Peyer's patch (tissue), 4 donors: ENCODE results near the gene MAN1A1. TPM values are rescaled to one million over a fixed set of nuclear protein-coding genes. Genes with fewer than 3 reads are reported as not detected.

Source experiments
- DNase-seq, 3 donors: peaks; one replicate each; pipeline ENCODE4 v3.0.0-alpha.2; 2017 to 2019
- H3K27ac ChIP-seq, 4 donors: fragments of 200-600 bp; sonication (generic); one replicate each; pipeline ENCODE4 v1.5.1; 2016 to 2019
- H3K27me3 ChIP-seq, 2 donors: fragments of 200-600 bp; sonication (generic); one replicate each; pipeline ENCODE4 v1.5.1; 2019
- H3K36me3 ChIP-seq, 3 donors: fragments of 200-600 bp; sonication (generic); one replicate each; pipeline ENCODE4 v1.5.1; 2016 to 2019
- H3K4me1 ChIP-seq, 4 donors: fragments of 200-600 bp; sonication (generic); one replicate each; pipeline ENCODE4 v1.5.1; 2016 to 2019
- H3K4me3 ChIP-seq, 4 donors: fragments of 200-600 bp; sonication (generic); 1 replicate in 3 of 4; 2 replicates in 1 of 4; pipeline ENCODE4 v1.5.1; 2016 to 2019; ENCODE audit warnings: mild to moderate bottlenecking in 1 of 4
- H3K9me3 ChIP-seq, 4 donors: fragments of 200-600 bp; sonication (generic); one replicate each; pipeline ENCODE4 v1.5.1; 2016 to 2019; ENCODE audit warnings: mild to moderate bottlenecking in 1 of 4
- CTCF ChIP-seq, 6 experiments: fragments of 450-650 bp in 4 of 6; fragments of 200-600 bp in 2 of 6; sonication (generic) in 1 of 6; IDR thresholded peaks; one replicate each; pipeline ENCODE4 v1.5.1; 2017 to 2019; ENCODE audit warnings: antibody characterized with exemption in 6 of 6, mild to moderate bottlenecking in 3 of 6, moderate library complexity in 1 of 6
- POLR2A ChIP-seq, 2 donors: fragments of 450-650 bp; IDR thresholded peaks; one replicate each; pipeline ENCODE4 v1.5.1; 2017; ENCODE audit warnings: antibody characterized with exemption in 2 of 2, mild to moderate bottlenecking in 2 of 2, moderate library complexity in 2 of 2
- total RNA-seq, 4 donors: library from RNA; depleted of rRNA; stranded (reverse); fragments of >200 nt; gene quantifications; one replicate each; pipeline ENCODE4 v1.1.0, GENCODE V29; 2016

MAN1A1 gene
- total RNA-seq, 4 donors from 2014 or later, result 43.7 to 158 (median 103) TPM

DNA sequence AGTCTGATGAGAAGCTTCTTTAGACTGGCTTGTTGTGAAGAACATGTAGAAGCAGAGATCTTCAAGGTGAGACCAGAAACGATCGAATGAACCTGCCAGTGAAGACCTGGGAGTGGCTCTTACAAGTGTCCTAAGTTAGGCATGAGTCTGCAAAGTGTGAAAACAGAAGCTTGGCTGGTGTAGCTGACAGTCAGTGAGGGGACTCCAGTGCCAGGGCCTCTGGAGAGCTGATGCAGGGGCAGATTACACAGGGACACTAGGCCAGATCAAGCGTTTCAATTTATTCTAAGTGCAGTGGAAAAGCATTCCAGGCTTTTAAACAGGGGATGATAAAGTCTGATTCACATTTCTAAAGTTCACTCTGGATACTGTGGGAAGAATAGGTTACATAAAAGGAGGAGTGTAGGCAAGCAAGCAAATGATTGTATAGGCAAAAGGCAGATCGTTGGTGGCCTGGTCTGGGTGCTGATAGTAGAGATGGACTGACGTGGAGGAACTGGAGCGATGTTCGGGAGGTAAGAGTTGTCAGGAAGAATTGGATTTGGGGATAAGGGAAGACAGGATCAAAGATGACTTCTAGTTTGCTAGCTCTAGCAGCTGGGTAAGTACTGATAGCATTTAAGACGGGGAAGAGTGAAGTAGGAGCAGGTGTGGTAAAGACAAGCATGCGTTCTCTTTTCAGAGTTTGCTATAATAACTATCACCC lies 133.5 kb downstream of the MAN1A1 start:
- no peak for DNase-seq
- no peak for TF ChIP-seq CTCF (IDR thresholded peaks at IDR 0.05)
- TF ChIP-seq POLR2A (IDR thresholded peaks at IDR 0.05), result no peak
- no peaks in the 10 kb centered on the region for H3K27me3 ChIP-seq
- H3K4me1 ChIP-seq, result no peaks in the 10 kb centered on the region
- no peaks in the 10 kb centered on the region for H3K36me3 ChIP-seq
- no peak overlapping the region for H3K27ac ChIP-seq
- no peaks in the 10 kb centered on the region for H3K9me3 ChIP-seq
- H3K4me3 ChIP-seq, result no peak overlapping the region

DNA sequence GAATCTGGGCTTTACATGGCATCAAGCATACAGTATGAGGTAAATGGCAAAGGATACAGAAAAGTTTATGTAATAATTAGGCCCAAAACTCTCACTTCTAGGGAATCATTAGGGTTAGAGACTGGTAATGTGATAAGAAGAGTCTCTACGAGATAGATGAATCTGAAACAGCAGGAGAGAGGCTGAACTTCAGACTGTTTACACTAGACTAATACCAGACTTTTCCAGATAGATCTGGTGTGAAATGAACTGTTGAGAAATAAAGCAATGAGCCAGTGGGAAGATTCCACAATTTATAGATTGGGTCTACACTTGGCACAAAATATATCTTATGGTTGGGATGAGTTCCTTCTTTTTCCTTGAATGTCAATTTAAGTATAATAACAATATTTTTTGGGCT lies 134.3 kb downstream of the MAN1A1 start:
- Histone ChIP-seq H3K27me3 (no peaks in the 10 kb centered on the region), H3K4me3 (no peak overlapping the region), H3K9me3 (no peaks in the 10 kb centered on the region), H3K27ac (no peak overlapping the region), H3K4me1 (no peaks in the 10 kb centered on the region), H3K36me3 (no peaks in the 10 kb centered on the region)
- TF ChIP-seq CTCF (IDR thresholded peaks at IDR 0.05), result no peak
- TF ChIP-seq POLR2A (IDR thresholded peaks at IDR 0.05), result no peak
- DNase-seq, result no peak

GRCh38 chr6:119210596-119210995 lies 139.0 kb downstream of the MAN1A1 start:
- no peaks in the 10 kb centered on the region for H3K4me1 ChIP-seq
- H3K27ac ChIP-seq, result no peak overlapping the region
- H3K27me3 ChIP-seq, result no peaks in the 10 kb centered on the region
- no peaks in the 10 kb centered on the region for H3K9me3 ChIP-seq
- no peak for DNase-seq
- TF ChIP-seq CTCF (IDR thresholded peaks at IDR 0.05) (no peak), POLR2A (IDR thresholded peaks at IDR 0.05) (no peak)
- no peak overlapping the region for H3K4me3 ChIP-seq
- no peaks in the 10 kb centered on the region for H3K36me3 ChIP-seq

GRCh38 chr6:119209452-119210205 lies 139.9 kb downstream of the MAN1A1 start:
- no peak overlapping the region for H3K27ac ChIP-seq
- DNase-seq, result no peak
- TF ChIP-seq CTCF (IDR thresholded peaks at IDR 0.05) (no peak), POLR2A (IDR thresholded peaks at IDR 0.05) (no peak)

GRCh38 chr6:119207971-119208725 lies 141.4 kb downstream of the MAN1A1 start:
- Histone ChIP-seq H3K9me3 (no peaks in the 10 kb centered on the region), H3K27me3 (no peaks in the 10 kb centered on the region), H3K27ac (no peak overlapping the region), H3K36me3 (peaks cover 0 to 17% (median 0%) of the 10 kb centered on the region in 3 donors), H3K4me1 (no peaks in the 10 kb centered on the region), H3K4me3 (no peak overlapping the region)
- TF ChIP-seq POLR2A (IDR thresholded peaks at IDR 0.05), result no peak
- no peak for TF ChIP-seq CTCF (IDR thresholded peaks at IDR 0.05)
- DNase-seq, result no peak

More at GRCh38 chr6:119209452-119210205, 139.9 kb downstream of the MAN1A1 start:
- Histone ChIP-seq H3K36me3 (peaks cover 0 to 2% (median 0%) of the 10 kb centered on the region in 3 donors), H3K9me3 (no peaks in the 10 kb centered on the region), H3K27me3 (no peaks in the 10 kb centered on the region), H3K4me3 (no peak overlapping the region), H3K4me1 (no peaks in the 10 kb centered on the region)
